AG04449 (cell line): Measurements from ENCODE around the gene GPR156.

Source experiments
- CTCF ChIA-PET: fragments of 350-600 bp; formaldehyde crosslinking; extraction: SDS; loops from one replicate; lab custom pipeline; 2021; ENCODE audit warnings: antibody characterized with exemption; lab: Yijun Ruan, JAX
- POLR2A ChIA-PET: fragments of 400-600, 350-600 bp; formaldehyde crosslinking; extraction: SDS; loops from one replicate; lab custom pipeline; 2020; ENCODE audit warnings: antibody characterized with exemption, inconsistent platforms; lab: Yijun Ruan, JAX
- DNase-seq: peaks from one replicate; pipeline ENCODE4 v3.0.0-alpha.2; 2010; ENCODE audit warnings: low read depth, low spot score
- H3K4me3 ChIP-seq: 2 replicates; pipeline ENCODE4 v1.5.1; 2011; ENCODE audit warnings: low read depth, mild to moderate bottlenecking, control low read depth, low read length
- CTCF ChIP-seq: IDR thresholded peaks from one replicate; pipeline ENCODE4 v1.5.1; 2011; ENCODE audit warnings: mild to moderate bottlenecking, moderate library complexity, low read length, control low read depth, inconsistent platforms; ENCODE audit not compliant: insufficient read depth; ENCODE audit errors: missing control alignments

GPR156 gene

GRCh38 chr3:120212505-120212904, 72.5 kb downstream of the GPR156 start:
- no peak overlapping the region for H3K4me3 ChIP-seq
- ChIA-PET CTCF (interaction anchor here (0.8 kb wide), 1 partner anchor 205 kb away, joined by 3 read pairs; no protein-coding TSS in a partner anchor), POLR2A (no interaction called here)
- no peak for DNase-seq
- no peak for TF ChIP-seq CTCF

- POLR2A ChIA-PET, result no interaction called here
- CTCF ChIA-PET, result interaction anchor here (1.2 kb wide), 1 partner anchor 10 kb away, joined by 3 read pairs; no protein-coding TSS in a partner anchor
- H3K4me3 ChIP-seq, result no peak overlapping the region
Observed at GRCh38 chr3:120209425-120209824, 75.6 kb downstream of the GPR156 start.

GRCh38 chr3:120204338-120204737, 80.7 kb downstream of the GPR156 start:
- no peak for DNase-seq
- POLR2A ChIA-PET, result no interaction called here
- no peak for TF ChIP-seq CTCF
- no peak overlapping the region for H3K4me3 ChIP-seq
- CTCF ChIA-PET, result no interaction called here

More at GRCh38 chr3:120209425-120209824, 75.6 kb downstream of the GPR156 start:
- TF ChIP-seq CTCF, result no peak
- no peak for DNase-seq

GRCh38 chr3:120203621-120204020, 81.4 kb downstream of the GPR156 start:
- H3K4me3 ChIP-seq, result no peak overlapping the region
- ChIA-PET CTCF (interaction anchor here (1.0 to 2.1 kb wide), 4 partner anchors 8 to 312 kb away, joined by 3 to 8 read pairs (median 5); no protein-coding TSS in a partner anchor), POLR2A (no interaction called here)
- no peak for TF ChIP-seq CTCF
- DNase-seq, result no peak

GRCh38 chr3:120203016-120203415, 82.0 kb downstream of the GPR156 start:
- CTCF ChIA-PET, result interaction anchor here (1.0 to 2.1 kb wide), 5 partner anchors 9 to 356 kb away, joined by 3 to 8 read pairs (median 4); no protein-coding TSS in a partner anchor
- DNase-seq, result peak; percentile 67
- TF ChIP-seq CTCF, result no peak
- H3K4me3 ChIP-seq, result no peak overlapping the region
- POLR2A ChIA-PET, result interaction anchor here (0.5 kb wide), 1 partner anchor 10 kb away, joined by 3 read pairs; no protein-coding TSS in a partner anchor

GRCh38 chr3:120202363-120202762, 82.7 kb downstream of the GPR156 start:
- TF ChIP-seq CTCF, result no peak
- CTCF ChIA-PET, result interaction anchor here (1.0 to 2.1 kb wide), 5 partner anchors 9 to 357 kb away, joined by 3 to 8 read pairs (median 4); no protein-coding TSS in a partner anchor
- POLR2A ChIA-PET, result interaction anchor here (0.5 kb wide), 1 partner anchor 10 kb away, joined by 3 read pairs; no protein-coding TSS in a partner anchor
- no peak overlapping the region for H3K4me3 ChIP-seq
- DNase-seq, result no peak
